ENCODE data around the gene BID.

- TF ChIP-seq CTCF (IDR thresholded peaks at IDR 0.05 in 4 of 5, conservative IDR thresholded peaks at IDR 0.05 in 1 of 5) (no peak), POLR2A (IDR thresholded peaks at IDR 0.05) (no peak)
Observed at GRCh38 chr22:17732251-17732854, 41.9 kb downstream of the BID start.

All from gastrocnemius medialis (tissue), 4 donors.